CD14-positive monocyte (primary cell): Measurements from ENCODE around the gene MOB3B. TPM values are rescaled to one million over a fixed set of nuclear protein-coding genes. Genes with fewer than 3 reads are reported as not detected.

ENCODE experiments used
- DNase-seq, 3 donors: peaks; one replicate each; pipeline ENCODE4 v3.0.0-alpha.2; 2011 to 2022
- H2AFZ ChIP-seq: 2 replicates; pipeline ENCODE4 v1.6.0; 2012; ENCODE audit warnings: mild to moderate bottlenecking, low read depth, low read length, inconsistent platforms; ENCODE audit not compliant: insufficient read depth, poor library complexity, severe bottlenecking
- H3K27ac ChIP-seq, 2 donors: 1 replicate in 1 of 2; 2 replicates in 1 of 2; pipeline ENCODE4 v1.5.1; 2012 to 2013; ENCODE audit warnings: low read length in 2 of 2, control low read depth in 1 of 2, inconsistent platforms in 1 of 2, low read depth in 1 of 2, mild to moderate bottlenecking in 1 of 2
- H3K27me3 ChIP-seq, 2 donors: one replicate each; pipeline versions ENCODE4 v1.6.0 to v1.6.1; 2011 to 2013; ENCODE audit warnings: low read length in 2 of 2; ENCODE audit not compliant: control insufficient read depth in 2 of 2, insufficient read depth in 2 of 2
- H3K36me3 ChIP-seq, 2 donors: replicated peaks in 1 of 2; 1 replicate in 1 of 2; 2 replicates in 1 of 2; pipeline versions ENCODE4 v1.5.1 to v1.6.1; 2012 to 2013; ENCODE audit warnings: low read length in 2 of 2, control low read depth in 1 of 2, inconsistent platforms in 1 of 2, mild to moderate bottlenecking in 1 of 2; ENCODE audit not compliant: insufficient read depth in 2 of 2, control insufficient read depth in 1 of 2
- H3K4me1 ChIP-seq, 2 donors: 1 replicate in 1 of 2; 2 replicates in 1 of 2; pipeline versions ENCODE4 v1.5.1 to v1.6.1; 2012 to 2013; ENCODE audit warnings: low read length in 2 of 2, control low read depth in 1 of 2, inconsistent platforms in 1 of 2, mild to moderate bottlenecking in 1 of 2, moderate library complexity in 1 of 2; ENCODE audit not compliant: insufficient read depth in 2 of 2, control insufficient read depth in 1 of 2
- H3K4me2 ChIP-seq: replicated peaks from 2 replicates; pipeline ENCODE3; 2012; ENCODE audit warnings: low read length, moderate library complexity, mild to moderate bottlenecking; ENCODE audit not compliant: poor library complexity, severe bottlenecking; ENCODE audit errors: extremely low read depth
- H3K4me3 ChIP-seq, 3 experiments: fragments of 200-600 bp in 1 of 3; sonication (generic) in 1 of 3; replicated peaks in 1 of 3; 1 replicate in 2 of 3; 2 replicates in 1 of 3; pipeline ENCODE4 v1.5.1; 2011 to 2013; ENCODE audit warnings: low read length in 3 of 3, mild to moderate bottlenecking in 3 of 3, control low read depth in 2 of 3, low read depth in 2 of 3, inconsistent platforms in 1 of 3, moderate library complexity in 1 of 3
- H3K79me2 ChIP-seq: 2 replicates; pipeline ENCODE4 v1.6.0; 2012; ENCODE audit warnings: mild to moderate bottlenecking, control low read depth, inconsistent platforms, low read length, moderate library complexity; ENCODE audit not compliant: insufficient read depth
- H3K9ac ChIP-seq: 2 replicates; pipeline ENCODE4 v1.6.0; 2017; ENCODE audit warnings: low read length, mild to moderate bottlenecking; ENCODE audit not compliant: insufficient read depth, poor library complexity, severe bottlenecking
- H3K9me3 ChIP-seq, 2 donors: replicated peaks in 1 of 2; 1 replicate in 1 of 2; 2 replicates in 1 of 2; pipeline versions ENCODE4 v1.5.1 to v1.6.1; 2012 to 2013; ENCODE audit warnings: low read length in 2 of 2, control low read depth in 1 of 2; ENCODE audit not compliant: control insufficient read depth in 1 of 2, insufficient read depth in 1 of 2
- H4K20me1 ChIP-seq: 2 replicates; pipeline ENCODE4 v1.6.0; 2012; ENCODE audit warnings: mild to moderate bottlenecking, low read length, control low read depth, moderate library complexity; ENCODE audit not compliant: insufficient read depth
- H3K27ac Mint-ChIP-seq, 7 donors: one replicate each; pipeline ENCODE4 v1.8.0; 2020; ENCODE audit warnings: mild to moderate bottlenecking in 7 of 7, mixed read lengths in 7 of 7, moderate library complexity in 6 of 7, inconsistent platforms in 2 of 7
- H3K27me3 Mint-ChIP-seq, 3 donors: one replicate each; pipeline ENCODE4 v1.8.0; 2021 to 2022; ENCODE audit warnings: low read depth in 3 of 3, mild to moderate bottlenecking in 3 of 3, mixed read lengths in 3 of 3, moderate library complexity in 3 of 3, inconsistent platforms in 1 of 3
- H3K36me3 Mint-ChIP-seq, 2 donors: one replicate each; pipeline ENCODE4 v1.8.0; 2020; ENCODE audit warnings: mixed read lengths in 2 of 2, inconsistent platforms in 1 of 2, mild to moderate bottlenecking in 1 of 2
- H3K4me1 Mint-ChIP-seq: one replicate; pipeline ENCODE4 v1.8.0; 2020; ENCODE audit warnings: mild to moderate bottlenecking, mixed read lengths
- H3K4me3 Mint-ChIP-seq, 2 donors: one replicate each; pipeline ENCODE4 v1.8.0; 2020; ENCODE audit warnings: mild to moderate bottlenecking in 2 of 2, mixed read lengths in 2 of 2, moderate library complexity in 1 of 2
- H3K9me3 Mint-ChIP-seq, 7 donors: one replicate each; pipeline ENCODE4 v1.8.0; 2020 to 2022; ENCODE audit warnings: mixed read lengths in 7 of 7, mild to moderate bottlenecking in 6 of 7, moderate library complexity in 6 of 7, inconsistent platforms in 2 of 7
- CTCF ChIP-seq: fragments of 200-600 bp; IDR thresholded peaks from one replicate; pipeline ENCODE4 v1.8.0; 2022; ENCODE audit warnings: antibody characterized with exemption, mild to moderate bottlenecking
- WGBS: methylation state at CpG from one replicate; pipeline ENCODE4 v1.1.5; 2013; ENCODE audit warnings: missing lambda C conversion rate; ENCODE audit not compliant: insufficient coverage; 5-methylcytosine and 5-hydroxymethylcytosine counted together
- intact Hi-C, 2 donors: fragments of 100-400 bp; cut with micrococcal nuclease; formaldehyde crosslinking; loops; one replicate each; pipeline versions ENCODE4 v1.15.0 to v1.15.1; 2023
- polyA plus RNA-seq, 3 donors: library from polyadenylated mRNA; depleted of rRNA in 1 of 3; unstranded in 2 of 3; stranded (reverse) in 1 of 3; fragments of 300-500 nt in 2 of 3; fragments of >200 nt in 1 of 3; fragmentation: Illumina TruSeq in 2 of 3; gene quantifications; 1 replicate in 2 of 3; 2 replicates in 1 of 3; pipeline ENCODE4 v1.2.3, GENCODE V29; 2012 to 2021

The MOB3B gene
- polyA plus RNA-seq, 3 donors = 1.2 to 2.2 (median 1.4) TPM

- Histone ChIP-seq H3K4me1 (no peaks in the 10 kb centered on the region), H3K36me3 (no peaks in the 10 kb centered on the region), H3K9ac (no peak overlapping the region), H2AFZ (peak overlapping the region; percentile 34), H3K79me2 (no peaks in the 10 kb centered on the region), H3K27ac (no peak overlapping the region), H3K9me3 (no peaks in the 10 kb centered on the region), H3K27me3 (no peaks in the 10 kb centered on the region), H3K4me3 (no peak overlapping the region), H4K20me1 (no peaks in the 10 kb centered on the region), H3K4me2 (no peak overlapping the region)
- intact Hi-C loops = no loop called here
- Mint-ChIP-seq H3K9me3 (no peaks in the 10 kb centered on the region), H3K27me3 (no peaks in the 10 kb centered on the region), H3K36me3 (no peaks in the 10 kb centered on the region), H3K27ac (no peak overlapping the region), H3K4me3 (peak overlapping the region in 1 of 2 donors; percentile 3), H3K4me1 (peaks cover 13% of the 10 kb centered on the region)
- WGBS = 88% methylated on average over 2 of the region's 12 CpGs
- peak; percentile 10 to 36 (median 27) for DNase-seq
- peak; percentile 81 for TF ChIP-seq CTCF
These were observed 253.2 kb downstream of the MOB3B start for GRCh38 chr9:27276193-27277030.

Other genes with a start within 250 kb of the MOB3B start
- not detected for gene EQTN, start 232.7 kb downstream of the MOB3B start, polyA plus RNA-seq
- gene IFNK, start 5.5 kb downstream of the MOB3B start, polyA plus RNA-seq = not detected
- gene C9orf72, start 43.7 kb upstream of the MOB3B start, polyA plus RNA-seq = 100 to 1,000 TPM; 105 to 142 (median 128) TPM